ENCODE measurements around the gene METTL23.
A peak's percentile ranks its signal among the peaks of the same experiment; 100 is the strongest.
"Not testable (repeated sequence)": the region's sequence is repeated elsewhere in the genome, so short reads cannot be mapped to it uniquely, and the experiment has no call there.

Gene METTL23

DNA sequence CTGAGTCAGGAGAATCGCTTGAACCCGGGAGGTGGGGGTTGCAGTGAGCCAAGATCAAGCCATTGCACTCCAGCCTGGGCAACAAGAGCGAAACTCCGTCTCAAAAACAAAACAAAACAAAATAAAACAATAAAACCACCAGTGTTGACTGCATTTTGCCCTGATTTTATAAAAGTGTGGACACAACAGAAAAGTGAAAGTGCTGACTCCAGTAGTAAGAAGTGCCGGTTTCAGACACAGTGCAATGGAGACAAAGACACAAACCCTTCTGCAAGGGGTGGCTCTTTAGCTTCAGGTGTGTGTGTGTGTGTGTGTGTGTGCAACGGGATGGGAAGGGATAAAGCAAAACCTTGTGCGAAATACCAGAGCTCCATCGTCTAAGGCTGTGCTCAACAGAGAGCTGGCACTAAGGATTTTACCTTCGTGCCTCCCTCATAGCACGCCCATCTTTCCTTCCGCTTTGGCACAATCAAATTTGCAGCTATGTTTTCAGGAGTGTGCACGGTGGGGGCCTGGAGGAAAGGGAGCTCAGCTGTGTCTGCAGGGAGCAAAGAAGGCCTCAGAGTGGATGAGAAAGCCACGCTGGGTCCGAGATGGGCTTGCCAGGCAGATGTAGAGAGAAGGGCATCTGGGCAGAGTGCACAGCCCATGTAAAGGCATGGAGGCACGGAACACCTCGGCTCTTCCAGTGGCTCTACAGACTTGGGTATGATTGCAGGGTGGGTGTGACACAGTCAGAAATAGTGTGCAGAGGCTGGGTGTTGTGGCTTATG lies 31.4 kb upstream of the METTL23 start:
- no peak for DNase-seq (ENCODE audit: low spot score)

- no peak for DNase-seq (ENCODE audit: low spot score)
These were observed 29.6 kb upstream of the METTL23 start for GRCh38 chr17:76696763-76697701.

DNA sequence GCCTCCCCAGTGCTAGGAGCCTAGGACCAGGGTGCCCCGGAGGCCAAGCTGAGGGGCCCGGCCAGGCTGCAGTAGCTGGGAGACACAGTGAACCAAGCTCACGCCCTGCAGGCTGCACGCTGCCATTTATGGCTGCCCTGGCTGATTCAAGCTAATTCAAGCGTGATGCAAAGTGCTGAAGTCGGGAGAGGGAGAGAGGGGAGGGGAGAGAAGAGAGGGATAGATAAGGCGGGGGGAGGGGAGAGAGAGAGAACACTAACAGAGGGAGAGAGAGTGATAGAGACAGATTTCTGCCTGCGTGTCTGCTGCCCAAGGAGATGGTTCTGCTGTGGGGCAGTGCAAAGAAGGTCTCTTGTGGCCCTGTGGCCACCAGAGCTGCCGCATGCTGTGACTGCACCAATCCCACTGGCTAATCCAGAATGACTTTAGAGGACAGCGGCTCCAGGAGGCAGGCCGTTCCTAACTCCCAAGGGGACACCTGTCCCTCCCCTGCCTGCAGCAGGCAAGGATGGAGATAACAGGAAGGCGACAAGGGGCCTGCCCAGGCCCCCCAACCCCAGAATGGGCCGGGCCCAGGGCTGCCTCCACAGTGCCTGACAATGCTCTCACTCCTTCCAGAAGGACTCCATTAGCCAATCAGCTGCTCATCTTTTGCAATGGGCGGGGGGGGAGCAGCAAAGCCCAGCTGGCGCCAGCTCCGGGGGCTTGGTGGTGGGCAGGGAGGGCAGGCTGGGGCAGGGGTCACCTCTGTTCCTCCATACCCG lies 28.8 kb upstream of the METTL23 start:
- no peak for DNase-seq (ENCODE audit: low spot score)

GRCh38 chr17:76698466-76698977 lies 28.1 kb upstream of the METTL23 start:
- DNase-seq (ENCODE audit: low spot score), result not testable (repeated sequence)

DNA sequence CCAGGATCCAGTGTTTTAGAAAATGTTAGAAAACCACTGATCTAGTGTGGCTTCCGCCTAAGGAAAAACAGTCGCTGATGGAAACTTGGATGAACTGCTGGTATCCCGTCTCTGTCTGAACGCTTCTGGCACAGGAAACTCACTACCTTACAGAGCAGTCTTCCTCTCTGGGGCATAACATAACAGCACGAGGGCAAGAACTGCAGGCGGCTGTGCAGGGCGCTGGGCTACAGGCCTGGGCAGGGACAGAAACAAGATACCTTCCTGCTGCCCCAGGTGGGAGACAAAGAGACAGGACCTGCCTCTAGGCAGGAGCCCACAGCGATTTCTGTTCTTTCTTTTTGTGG lies 26.4 kb upstream of the METTL23 start:
- DNase-seq (ENCODE audit: low spot score), result no peak

DNA sequence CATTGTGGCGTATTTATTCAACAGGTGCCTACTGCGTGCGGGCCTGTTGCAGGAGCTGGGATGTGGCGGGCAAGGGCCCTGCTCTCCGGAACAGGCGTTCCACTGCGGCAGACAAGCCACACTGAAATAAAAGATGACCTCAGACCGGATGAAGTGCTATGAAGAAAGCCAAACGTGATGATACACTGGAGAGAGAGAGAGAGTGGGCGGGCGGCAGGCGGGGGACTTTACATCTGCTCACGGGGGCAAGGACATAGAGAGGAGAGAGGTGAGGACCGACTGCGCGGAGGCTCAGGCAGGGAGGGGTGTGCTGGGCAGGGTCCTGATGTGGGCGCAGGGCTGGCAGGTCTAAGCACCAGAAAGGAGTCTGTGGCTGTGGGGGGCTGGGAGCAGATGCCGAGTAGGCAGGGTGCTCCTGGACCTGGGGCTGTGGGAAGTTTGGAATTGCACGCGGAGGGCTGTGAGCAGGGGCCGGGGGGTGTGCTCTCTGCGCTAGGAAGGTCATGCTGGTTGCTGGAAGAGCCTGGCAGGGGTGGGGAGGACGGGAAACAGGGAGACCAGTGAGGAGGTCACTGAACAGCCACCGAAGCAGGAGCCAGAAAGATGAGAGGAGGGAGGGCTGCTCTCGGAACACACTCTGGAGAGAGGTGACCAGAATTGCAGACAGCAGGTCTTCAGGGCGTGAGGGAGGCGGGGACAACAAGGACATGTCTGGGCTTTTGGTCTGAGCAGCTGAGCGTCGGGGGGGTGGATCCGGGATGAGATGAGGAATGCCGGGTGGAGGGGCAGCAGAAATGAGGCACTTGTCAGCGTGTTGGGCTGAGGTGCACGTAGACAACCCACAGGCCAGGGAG lies 25.8 kb upstream of the METTL23 start:
- no peak for DNase-seq (ENCODE audit: low spot score)

- no peak for DNase-seq (ENCODE audit: low spot score)
These were observed 25.1 kb upstream of the METTL23 start for GRCh38 chr17:76701471-76701967.

DNA sequence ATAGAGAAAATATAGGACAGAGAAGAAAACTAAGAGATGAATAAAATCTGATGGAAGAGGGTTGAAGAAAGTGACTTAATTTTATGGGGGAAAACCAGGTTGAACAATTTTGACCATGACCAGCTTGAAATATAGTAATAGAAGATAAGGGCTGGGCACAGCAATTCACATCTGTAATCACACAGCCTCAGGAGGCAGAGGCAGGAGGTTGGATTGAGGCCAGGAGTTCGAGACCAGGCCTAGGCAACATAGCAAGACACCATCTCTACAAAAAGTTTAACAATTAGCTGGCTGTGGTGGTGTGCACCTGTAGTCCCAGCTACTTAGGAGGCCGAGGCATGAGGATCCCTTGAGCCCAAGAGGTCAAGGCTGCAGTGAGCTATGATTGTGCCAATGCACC lies 24.6 kb upstream of the METTL23 start:
- DNase-seq (ENCODE audit: low spot score), result no peak

DNA sequence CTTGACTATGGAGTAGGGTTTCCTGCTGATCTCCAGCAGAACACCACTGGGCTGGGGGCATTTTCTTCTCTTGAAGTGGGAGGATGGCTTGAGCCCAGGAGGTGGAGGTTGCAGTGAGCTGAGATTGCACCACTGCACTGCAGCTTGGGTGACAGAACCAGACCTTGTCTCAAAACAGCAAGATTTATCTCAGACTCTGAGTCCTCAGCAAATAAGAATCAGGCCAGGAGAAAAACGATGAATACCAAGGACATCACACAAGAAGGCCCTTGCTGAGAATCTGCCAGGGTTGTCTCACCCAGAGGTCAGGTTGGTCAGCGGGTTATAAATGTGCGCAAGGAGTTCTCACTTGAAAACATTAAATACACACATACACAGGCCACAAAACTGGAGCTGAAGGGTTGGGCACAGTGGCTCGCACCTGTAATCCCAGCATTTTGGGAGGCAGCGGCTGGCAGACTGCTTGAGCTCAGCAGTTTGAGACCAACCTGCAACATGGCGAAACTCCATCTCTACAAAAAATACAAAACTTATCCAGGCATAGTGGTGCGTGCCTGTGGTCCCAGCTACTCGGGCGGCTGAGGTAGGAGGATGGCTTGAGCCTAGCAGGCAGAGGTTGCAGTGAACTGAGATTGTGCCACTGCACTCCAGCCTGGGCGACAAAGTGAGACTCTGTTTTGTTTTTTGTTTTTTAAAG lies 23.6 kb upstream of the METTL23 start:
- no peak for DNase-seq (ENCODE audit: low spot score)

DNA sequence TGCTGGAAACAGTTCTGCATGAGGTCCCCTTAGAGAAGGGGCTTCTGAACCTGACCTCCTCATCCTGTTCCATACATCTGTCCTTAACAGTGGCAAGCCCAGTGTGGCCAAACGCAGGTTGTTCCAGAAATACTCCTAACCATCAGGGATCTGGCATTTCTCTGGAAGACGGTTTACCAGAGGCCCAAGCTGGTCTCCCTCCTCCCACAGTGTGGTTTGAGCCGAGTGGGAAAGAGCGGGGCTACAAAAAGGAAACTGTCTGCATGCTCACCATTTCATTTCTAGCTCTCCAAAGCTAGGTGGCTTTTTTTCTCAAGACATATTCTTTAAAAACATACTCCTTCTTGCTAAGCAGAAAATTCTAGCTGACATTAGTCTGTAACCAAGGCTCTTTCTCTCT lies 21.8 kb upstream of the METTL23 start:
- no peak for DNase-seq (ENCODE audit: low spot score)

GRCh38 chr17:76706817-76707216 lies 19.8 kb upstream of the METTL23 start:
- DNase-seq (ENCODE audit: low spot score), result no peak

DNA sequence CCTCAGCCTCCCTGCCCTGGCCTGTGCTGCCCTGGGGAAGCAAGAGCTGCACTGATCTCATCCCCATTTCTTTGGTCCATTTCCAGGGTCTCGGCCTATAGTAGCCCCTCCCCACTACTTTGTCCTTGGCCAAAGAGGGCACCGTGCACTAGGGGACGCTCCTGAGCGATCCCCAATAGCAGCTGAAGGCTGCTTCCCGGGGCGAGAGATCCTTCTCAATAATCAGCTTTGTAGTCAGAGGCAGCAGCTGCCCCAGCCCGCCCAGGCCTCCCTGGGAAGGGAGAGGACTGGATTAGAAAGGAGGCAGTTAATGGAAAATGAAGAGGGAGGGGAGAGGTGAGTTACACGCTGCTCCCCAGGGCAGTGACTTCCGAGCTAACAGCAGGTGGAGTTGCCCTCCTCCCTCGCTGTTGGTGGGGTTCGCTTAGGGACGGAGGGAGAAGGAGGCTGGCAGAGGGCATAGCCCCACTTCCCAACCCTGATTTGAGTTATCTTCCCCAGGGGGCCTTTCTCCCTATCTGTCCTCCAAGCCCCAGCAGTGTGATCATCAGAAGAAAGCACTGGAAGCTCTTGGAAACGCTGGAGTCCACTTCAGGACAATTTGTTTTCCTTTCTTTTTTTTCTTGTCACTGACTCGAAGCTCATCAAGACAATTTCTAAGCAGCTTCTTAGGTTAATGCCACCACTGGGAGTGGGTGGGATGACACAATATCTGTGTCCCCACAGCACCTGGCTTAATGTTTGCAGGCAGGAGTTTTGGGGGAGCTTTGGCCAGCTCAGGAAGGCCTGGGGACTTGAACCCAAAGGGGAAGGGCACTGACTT lies 18.4 kb upstream of the METTL23 start:
- DNase-seq (ENCODE audit: low spot score), result no peak

GRCh38 chr17:76709077-76709950 lies 17.3 kb upstream of the METTL23 start:
- DNase-seq (ENCODE audit: low spot score), result no peak

DNA sequence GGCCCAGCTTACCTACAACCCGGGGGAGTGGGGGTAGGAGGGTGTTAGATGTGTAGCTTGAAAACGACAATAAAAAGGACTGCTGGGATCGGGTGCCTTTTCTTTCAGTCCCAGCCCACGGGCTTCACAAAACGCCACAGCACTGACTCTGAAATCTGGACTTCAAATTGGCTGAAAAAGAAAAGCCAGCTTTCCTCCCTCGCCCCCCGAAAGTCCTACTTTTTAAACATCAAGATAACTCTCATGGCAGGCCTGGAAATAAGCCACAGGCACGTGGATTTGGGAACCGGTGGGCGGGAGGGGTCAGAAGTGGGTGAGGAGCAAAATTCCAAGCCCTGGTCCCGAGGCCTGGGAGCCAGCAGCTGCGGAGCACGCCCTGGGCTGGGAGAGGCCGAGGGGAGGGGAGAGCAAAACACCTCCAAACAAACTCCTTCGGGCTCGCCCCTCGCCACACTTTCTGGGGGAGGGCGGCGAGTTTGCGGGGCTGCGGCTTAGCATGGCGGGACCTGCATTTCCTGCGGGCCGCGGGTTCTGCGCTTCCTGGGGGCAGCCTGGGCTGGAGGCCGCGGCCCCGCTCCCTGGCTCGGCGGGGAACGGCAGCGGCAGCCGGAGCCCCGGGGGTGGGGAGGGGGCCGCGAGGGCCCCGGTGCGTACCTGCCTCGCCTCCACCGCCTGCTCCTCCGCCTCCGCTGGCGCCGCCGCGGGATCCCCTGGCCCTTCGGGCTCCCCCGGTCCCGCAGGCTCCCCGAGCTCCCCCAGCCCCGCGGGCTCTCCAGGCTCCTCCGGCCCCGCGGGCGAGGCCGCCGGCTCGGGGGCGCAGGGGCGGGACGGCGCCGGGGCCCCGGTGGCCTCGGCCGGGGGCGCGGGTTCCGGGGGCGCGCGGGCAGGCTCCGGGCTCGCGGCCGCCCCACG lies 16.4 kb upstream of the METTL23 start:
- not testable (repeated sequence) for DNase-seq (ENCODE audit: low spot score)

DNA sequence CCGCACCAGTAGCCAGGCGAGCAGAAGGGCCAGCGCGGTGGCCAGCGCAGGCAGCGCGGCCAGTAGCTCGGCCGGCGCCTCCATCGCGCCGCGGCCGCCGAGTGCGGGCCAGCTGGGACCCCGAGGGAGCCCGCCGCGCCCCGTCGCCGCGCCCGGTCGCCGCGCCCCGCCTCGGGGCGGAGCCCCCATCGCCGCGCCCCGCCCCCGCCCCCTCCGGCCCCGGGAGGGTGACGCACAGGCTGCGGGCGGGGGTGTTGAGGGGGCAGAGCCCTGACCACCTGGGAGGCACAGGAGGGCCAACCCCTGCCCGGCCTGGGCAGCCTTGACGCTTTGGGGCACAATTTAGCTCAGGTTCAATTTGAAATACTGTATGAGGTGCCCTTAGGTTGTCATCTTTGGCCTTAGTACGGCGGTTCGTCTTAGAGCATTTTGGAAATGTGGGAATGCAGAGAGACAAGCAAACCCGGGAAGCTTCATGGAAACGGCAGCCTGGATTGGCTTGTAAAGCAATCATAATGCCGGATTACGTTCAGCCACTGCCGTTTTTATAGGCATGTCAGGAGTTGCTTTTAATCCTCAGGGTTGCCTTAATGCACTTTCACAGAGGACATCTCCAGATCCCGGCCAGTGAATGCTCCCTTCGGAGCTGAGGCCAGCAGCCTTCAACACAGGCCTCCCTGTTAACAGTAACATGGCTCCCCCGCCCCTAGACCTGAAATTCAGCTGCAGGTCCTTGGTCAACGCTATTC lies 15.6 kb upstream of the METTL23 start, which contains the start of gene MXRA7:
Gene MXRA7 (minus strand): TSS at position 103 of the 749 bp plus-strand sequence. CDS start 19 bp downstream, at position 84.
- peak; percentile 33 for DNase-seq (ENCODE audit: low spot score)

GRCh38 chr17:76712321-76712720 lies 14.3 kb upstream of the METTL23 start:
- DNase-seq (ENCODE audit: low spot score), result not testable (repeated sequence)

DNA sequence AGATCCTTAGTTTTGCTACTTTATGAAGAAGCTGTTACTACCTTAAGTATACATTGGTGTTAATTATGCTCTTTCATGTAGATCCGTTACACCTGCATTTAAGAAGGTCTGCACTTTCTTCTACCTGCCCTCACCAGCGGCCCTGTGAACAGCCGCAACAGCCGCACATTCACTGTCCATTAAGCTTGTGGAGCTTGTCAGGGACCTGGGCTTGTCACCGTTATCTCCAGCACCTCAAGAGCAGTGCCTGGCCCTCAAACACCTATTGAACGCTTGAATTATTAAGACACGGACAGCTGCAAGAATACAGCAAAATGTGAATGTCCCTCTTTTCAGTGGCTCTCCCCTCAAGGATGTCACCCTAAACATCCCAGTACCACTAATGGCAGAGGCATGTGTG lies 12.9 kb upstream of the METTL23 start:
- no peak for DNase-seq (ENCODE audit: low spot score)

Measured in CD4-positive, alpha-beta T cell treated with Interleukin-6 at 100 ng/mL for 8 hours (primary cell).